ENCODE measurements around the gene MEIS1. TPM values are rescaled to one million over a fixed set of nuclear protein-coding genes. Genes with fewer than 3 reads are reported as not detected.

MEIS1 gene
- total RNA-seq, 1 experiment from 2014 or later: 9.1 TPM

- H3K9me2 ChIP-seq (ENCODE audit: insufficient read depth): no peaks in the 10 kb centered on the region
- H3K9me3 ChIP-seq (ENCODE audit: insufficient read depth, low read depth): no peaks in the 10 kb centered on the region
- POLR2A ChIA-PET (ENCODE audit: unreplicated experiment): no interaction called here
- BruUV-seq (replicated peaks): no TSS peak
- H3K79me2 ChIP-seq (ENCODE audit: low read depth): no peaks in the 10 kb centered on the region
- TF ChIP-seq EZH2 (IDR thresholded peaks at IDR 0.05; ENCODE audit: low read depth): no peak
- TF ChIP-seq CTCF (conservative IDR thresholded peaks at IDR 0.05): no peak
- H3K36me3 ChIP-seq (ENCODE audit: low read depth): no peaks in the 10 kb centered on the region
- no peak overlapping the region for H3K27ac ChIP-seq
- H3K27me3 ChIP-seq (ENCODE audit: insufficient read depth, low read depth): no peaks in the 10 kb centered on the region
- no peaks in the 10 kb centered on the region for H4K20me1 ChIP-seq (ENCODE audit: insufficient read depth)
- DNase-seq: no peak
- intact Hi-C loops (cut with micrococcal nuclease; ENCODE audit: unreplicated experiment): no loop called here
- H3K4me2 ChIP-seq: no peak overlapping the region
- CTCF ChIA-PET: no interaction called here
- no peak overlapping the region for H2AFZ ChIP-seq
- H3K4me1 ChIP-seq (replicated peaks; ENCODE audit: insufficient read depth): no peaks in the 10 kb centered on the region
- H3F3A ChIP-seq (ENCODE audit: insufficient read depth, low read depth): no peaks in the 10 kb centered on the region
- no peak overlapping the region for H3K4me3 ChIP-seq
Observed at GRCh38 chr2:66445925-66446871, 11.3 kb downstream of the MEIS1 start.

GRCh38 chr2:66446941-66447340 is 12.0 kb downstream of the MEIS1 start:
- no peaks in the 10 kb centered on the region for H3K79me2 ChIP-seq (ENCODE audit: low read depth)
- no peak for TF ChIP-seq EZH2 (IDR thresholded peaks at IDR 0.05; ENCODE audit: low read depth)
- TF ChIP-seq CTCF (conservative IDR thresholded peaks at IDR 0.05): no peak
- CTCF ChIA-PET: no interaction called here
- POLR2A ChIA-PET (ENCODE audit: unreplicated experiment): no interaction called here
- H3K27me3 ChIP-seq (ENCODE audit: insufficient read depth, low read depth): no peaks in the 10 kb centered on the region
- H3K36me3 ChIP-seq (ENCODE audit: low read depth): no peaks in the 10 kb centered on the region
- DNase-seq: no peak
- H3K9me2 ChIP-seq (ENCODE audit: insufficient read depth): no peaks in the 10 kb centered on the region
- H2AFZ ChIP-seq: no peak overlapping the region
- no peak overlapping the region for H3K4me2 ChIP-seq
- no peak overlapping the region for H3K4me3 ChIP-seq
- no peak overlapping the region for H3K27ac ChIP-seq
- H3F3A ChIP-seq (ENCODE audit: insufficient read depth, low read depth): no peaks in the 10 kb centered on the region
- no peaks in the 10 kb centered on the region for H3K9me3 ChIP-seq (ENCODE audit: insufficient read depth, low read depth)
- H3K4me1 ChIP-seq (replicated peaks; ENCODE audit: insufficient read depth): no peaks in the 10 kb centered on the region
- intact Hi-C loops (cut with micrococcal nuclease; ENCODE audit: unreplicated experiment): no loop called here
- H4K20me1 ChIP-seq (ENCODE audit: insufficient read depth): no peaks in the 10 kb centered on the region
- BruUV-seq (replicated peaks): no TSS peak

- Histone ChIP-seq H3K4me3 (no peak overlapping the region), H2AFZ (no peak overlapping the region), H3K27me3 (ENCODE audit: insufficient read depth, low read depth) (no peaks in the 10 kb centered on the region), H3F3A (ENCODE audit: insufficient read depth, low read depth) (no peaks in the 10 kb centered on the region), H3K9me2 (ENCODE audit: insufficient read depth) (no peaks in the 10 kb centered on the region), H3K9me3 (ENCODE audit: insufficient read depth, low read depth) (no peaks in the 10 kb centered on the region), H3K27ac (no peak overlapping the region), H3K4me1 (replicated peaks; ENCODE audit: insufficient read depth) (no peaks in the 10 kb centered on the region), H4K20me1 (ENCODE audit: insufficient read depth) (no peaks in the 10 kb centered on the region), H3K79me2 (ENCODE audit: low read depth) (no peaks in the 10 kb centered on the region), H3K36me3 (ENCODE audit: low read depth) (no peaks in the 10 kb centered on the region), H3K4me2 (no peak overlapping the region)
- DNase-seq: no peak
- intact Hi-C loops (cut with micrococcal nuclease; ENCODE audit: unreplicated experiment): no loop called here
- CTCF ChIA-PET: no interaction called here
- no peak for TF ChIP-seq CTCF (conservative IDR thresholded peaks at IDR 0.05)
- no peak for TF ChIP-seq EZH2 (IDR thresholded peaks at IDR 0.05; ENCODE audit: low read depth)
- BruUV-seq (replicated peaks): no TSS peak
- POLR2A ChIA-PET (ENCODE audit: unreplicated experiment): no interaction called here
Observed at GRCh38 chr2:66447677-66448076, 12.8 kb downstream of the MEIS1 start.
